Measurements from ENCODE around the gene DHRS1.

Gene DHRS1

DNA sequence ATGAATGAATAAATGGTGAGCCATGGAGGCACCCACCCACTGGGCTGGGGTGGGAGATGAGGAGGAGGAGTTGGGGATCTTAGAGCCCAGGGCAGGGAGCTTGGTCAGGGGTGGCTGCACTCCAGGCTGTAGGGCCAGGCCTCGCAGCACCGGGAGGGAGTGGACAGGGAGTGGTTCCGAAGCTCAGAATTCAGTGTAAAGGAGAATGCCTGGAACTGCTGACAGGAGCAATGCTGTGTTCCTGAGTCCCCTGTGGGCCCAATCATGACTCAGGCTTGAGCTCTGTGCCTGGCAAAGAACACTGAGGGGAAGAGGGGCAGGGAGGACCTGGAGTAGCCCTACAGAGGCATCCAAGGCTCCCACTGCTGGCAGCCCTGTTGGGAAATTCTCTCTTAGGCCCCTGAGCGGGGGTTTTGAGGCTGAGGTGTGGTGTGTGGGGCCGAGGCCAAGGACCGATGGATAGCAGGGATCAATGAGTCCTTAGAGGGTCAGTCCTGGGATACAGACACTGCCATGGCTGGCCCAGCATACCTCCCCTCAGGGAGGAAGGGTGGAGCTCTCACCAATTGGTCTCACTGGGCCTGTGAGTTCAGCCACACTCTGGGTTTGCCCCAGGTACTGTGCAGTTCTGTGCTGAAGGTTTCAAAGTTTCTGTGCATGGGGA lies 18.7 kb downstream of the DHRS1 start:
- DNase-seq, result no peak

DNA sequence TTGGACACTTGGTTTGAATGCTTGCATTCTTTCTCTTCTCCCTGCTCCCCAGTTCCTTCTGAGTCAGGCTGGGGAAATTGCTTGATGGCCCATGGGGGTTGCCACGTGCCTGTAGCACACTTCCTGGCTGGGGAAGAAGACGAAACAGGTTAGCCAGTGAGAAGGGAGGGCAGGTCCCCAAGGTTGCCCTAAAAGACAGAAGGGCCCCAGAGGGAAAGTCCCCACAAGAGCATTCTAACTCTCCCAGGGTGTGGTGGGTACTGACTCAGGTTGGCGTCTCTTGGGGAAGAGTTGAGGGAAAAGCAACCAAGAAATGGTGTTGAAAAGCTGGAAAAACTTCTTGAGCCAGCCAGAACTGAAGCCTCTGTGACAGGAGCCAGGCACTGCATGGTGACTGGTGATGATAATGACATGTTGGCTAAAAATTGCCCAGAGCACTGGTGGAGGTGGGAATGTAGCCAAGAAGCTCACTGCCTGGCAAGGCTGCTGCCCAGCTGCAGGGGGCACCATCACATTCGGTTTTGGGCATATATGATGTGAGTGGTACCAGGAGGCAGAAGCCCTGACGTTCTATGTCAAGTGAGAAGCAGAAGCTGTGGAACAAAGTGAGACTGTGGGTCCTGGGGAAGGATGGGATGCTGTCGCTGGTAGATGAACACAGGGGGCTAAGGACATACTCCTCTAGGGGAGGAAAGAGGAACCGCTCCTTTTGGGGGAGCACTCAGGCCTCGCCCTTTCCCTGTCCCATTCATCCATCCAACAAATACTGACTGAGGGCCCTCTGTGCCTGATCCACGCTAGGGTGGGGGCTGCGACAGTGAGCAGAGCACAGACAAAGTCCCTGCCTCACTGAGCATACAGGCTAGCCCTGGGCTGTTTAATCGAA lies 20.0 kb downstream of the DHRS1 start:
- DNase-seq, result no peak

DNA sequence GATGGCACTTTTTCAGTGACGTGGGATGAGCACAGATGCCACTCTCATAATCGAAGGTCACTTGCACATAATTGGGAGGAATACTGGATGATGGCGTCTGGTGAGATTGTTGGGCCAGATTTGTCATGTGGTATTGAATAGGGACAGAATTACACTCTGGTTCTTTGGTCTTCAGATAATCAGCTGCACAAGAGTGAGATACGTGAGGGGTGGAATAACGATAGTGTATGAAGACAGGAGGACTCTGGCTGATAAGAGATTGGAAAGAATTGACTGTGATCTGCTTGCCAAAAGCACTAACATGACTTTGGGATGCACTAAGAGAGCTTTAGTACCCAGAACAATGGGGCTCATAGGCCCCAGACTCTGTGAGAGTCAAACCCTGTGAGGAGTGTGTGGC lies 21.2 kb downstream of the DHRS1 start:
- no peak for DNase-seq

GRCh38 chr14:24277606-24278321 lies 21.8 kb downstream of the DHRS1 start:
- no peak for DNase-seq

DNA sequence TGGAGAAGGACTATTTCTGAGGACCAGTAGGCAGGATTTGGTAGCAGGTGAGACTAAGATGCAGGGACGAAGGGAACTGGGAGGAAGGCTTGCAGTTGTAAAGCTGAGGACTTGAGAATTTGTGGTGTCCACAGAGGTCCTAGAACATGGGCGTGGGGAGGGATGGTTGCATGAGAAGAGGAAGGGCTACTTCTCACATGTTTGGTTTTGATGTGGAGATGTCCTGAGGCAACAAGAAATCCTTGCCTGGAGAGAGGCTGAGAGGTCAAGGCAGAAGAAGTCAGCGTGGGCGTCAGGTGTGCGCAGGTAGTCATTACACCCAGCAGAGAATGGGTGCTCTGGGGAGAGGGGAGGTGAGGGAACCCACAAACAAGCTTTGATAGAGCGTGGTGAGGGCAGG lies 22.5 kb downstream of the DHRS1 start:
- DNase-seq, result no peak

GRCh38 chr14:24274101-24274543 lies 25.5 kb downstream of the DHRS1 start:
- no peak for DNase-seq

DNA sequence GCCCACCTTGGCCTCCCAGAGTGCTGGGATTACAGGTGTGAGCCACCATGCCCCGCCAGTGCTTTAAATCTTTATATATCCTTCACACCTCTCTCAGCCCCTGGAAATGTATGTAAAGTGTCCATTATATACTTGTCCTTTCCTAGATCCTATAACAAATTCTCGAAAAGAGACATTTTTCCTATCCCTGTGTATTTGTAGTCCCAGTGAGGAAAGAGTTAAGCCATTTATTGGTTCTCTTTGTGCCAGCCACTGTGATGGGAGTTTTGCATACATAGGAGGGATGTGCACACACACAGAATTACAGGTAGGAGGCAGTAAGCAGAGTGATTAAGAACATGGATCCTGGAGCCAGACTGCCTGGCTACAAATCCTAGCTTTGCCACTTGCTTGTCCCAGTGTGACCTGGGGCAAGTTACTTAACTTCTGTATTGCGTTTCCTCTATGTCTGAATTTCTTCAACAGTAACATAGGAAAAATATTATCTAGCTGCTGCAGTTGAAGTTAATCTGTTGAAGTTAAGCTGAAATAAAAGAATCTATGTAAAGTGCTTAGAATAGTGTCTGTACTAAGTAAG lies 26.1 kb downstream of the DHRS1 start:
- DNase-seq, result no peak

- no peak for DNase-seq
These were observed 27.1 kb downstream of the DHRS1 start for GRCh38 chr14:24272467-24272866.

DNA sequence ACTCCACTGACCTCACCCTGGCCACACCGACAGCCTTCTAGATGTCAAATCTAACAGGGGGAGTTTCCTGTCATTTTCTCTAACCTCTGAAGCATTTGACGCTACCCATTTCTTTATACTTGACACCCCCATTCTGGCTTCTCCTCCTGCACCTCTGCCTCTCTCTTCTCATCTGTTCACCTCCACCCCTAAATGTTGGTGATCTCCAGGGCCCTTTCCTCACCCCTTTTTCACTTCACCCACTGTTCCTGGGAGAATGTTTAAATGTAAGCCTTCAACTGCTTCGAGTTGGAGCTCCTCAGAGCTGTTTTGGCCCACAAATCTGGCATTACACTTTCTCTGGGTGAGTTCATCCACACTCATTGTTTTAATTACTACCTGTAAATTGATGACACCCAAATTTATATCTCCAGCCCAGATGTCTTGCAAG lies 27.7 kb downstream of the DHRS1 start:
- DNase-seq, result no peak

DNA sequence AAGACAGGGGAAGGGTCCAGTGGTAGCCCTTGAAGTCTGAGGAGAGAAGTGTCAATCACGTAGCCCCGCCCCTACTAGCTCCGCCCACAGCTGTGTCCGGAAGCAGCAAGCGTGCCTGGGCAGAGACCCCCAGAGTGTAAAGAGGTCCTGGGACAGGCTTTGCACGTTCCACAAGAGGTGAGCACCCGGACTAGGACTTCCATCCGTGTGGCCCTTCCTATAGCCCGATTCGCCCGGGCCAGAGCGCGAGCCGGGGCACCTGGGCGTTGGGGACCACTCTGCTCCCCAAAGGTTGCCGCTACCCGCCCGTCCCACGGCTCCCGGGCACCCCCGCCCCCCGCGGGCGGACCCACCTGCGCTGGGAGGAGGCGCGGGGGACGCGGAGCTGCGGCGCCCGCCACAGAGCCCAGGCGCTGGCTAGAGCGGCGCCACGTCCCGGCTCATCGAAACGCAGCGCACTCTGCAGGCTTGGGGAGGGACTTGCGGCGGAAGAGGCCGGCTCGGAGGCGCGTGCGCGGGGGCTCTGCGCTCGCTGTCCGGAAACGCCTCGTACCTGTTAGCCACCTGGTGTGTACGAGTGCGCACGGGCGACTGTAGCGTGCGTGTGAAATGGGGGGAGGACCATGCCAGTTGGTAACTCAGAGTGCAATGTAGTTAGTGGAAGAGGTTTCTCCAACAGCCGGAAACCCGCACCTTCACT lies 28.3 kb downstream of the DHRS1 start, which contains the start of gene RABGGTA:
Gene RABGGTA (minus strand): TSS at position 464 of the 700 bp plus-strand sequence. CDS start 482 bp downstream, outside the sequence.
- DNase-seq, result peak; percentile 90

GRCh38 chr14:24270537-24271133 lies 28.9 kb downstream of the DHRS1 start:
- DNase-seq, result no peak

DNA sequence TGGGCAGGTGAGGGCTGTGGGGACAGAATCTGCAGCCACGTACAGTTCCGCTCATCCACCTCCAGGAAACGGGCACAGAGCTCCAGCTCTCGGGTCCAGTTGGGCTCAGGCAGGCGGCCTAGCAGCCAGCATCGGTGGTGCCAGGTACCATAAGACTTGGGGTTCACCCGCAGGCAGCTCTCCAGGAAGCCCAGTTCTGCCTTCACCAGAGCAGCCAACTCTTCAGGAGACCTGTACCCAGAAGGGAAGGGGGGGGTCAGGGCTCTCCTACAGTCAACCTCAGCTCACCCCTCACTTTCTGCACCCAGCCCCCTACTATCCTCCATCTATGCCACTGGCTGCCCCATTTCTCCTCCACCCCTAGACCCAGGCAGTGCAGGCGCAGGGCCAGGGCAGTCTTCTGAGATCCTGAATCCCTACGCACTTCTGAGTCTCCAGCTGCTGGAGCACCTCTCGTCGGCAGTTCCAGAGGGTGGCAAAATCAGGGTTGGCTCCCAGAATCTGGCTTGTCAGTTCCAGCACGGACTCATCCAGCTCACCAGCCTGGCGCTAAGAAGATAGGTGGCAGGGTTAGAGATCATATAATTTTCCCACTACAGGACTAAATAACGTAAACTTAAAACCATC lies 29.6 kb downstream of the DHRS1 start:
- DNase-seq, result no peak

DNA sequence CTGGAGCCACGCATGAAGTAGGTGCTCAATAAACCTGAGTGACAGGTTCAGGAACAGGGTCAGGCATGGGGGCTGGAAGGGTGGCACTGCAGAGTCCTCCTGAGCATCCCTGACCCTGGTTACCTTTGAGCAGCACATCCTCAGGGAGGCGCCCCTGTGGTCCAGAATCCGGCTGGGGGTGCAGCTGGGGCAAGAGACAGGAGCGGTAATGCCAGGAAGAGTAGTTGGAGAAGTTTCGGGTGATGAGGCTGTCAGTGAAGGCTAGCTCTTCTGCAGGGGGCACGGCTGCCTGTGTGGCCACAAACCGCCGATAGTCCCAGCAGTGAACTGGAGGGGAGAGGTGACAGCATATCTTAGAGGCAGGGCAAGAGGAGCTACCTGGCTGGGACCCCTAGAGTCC lies 30.2 kb downstream of the DHRS1 start:
- no peak for DNase-seq

DNA sequence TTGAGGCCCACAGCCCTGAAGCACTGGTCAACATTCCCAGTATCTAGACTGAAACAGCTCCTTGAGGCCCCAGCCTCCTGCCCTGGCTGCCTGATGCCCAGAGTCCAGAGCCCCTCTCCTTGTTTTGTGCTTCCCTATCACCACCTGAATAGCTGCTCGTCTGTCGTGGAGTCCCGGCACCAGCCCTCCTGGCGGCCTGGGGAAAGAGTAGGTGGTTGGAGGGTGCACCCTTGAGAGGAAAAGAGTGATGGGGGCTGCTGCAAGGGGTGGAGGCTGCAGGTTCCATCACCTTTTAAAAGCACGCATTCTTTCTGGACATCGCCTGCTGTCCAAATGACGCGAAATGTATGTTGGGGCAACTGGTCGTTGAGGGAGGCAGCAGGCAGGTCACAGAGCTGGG lies 31.4 kb downstream of the DHRS1 start:
- no peak for DNase-seq

DNA sequence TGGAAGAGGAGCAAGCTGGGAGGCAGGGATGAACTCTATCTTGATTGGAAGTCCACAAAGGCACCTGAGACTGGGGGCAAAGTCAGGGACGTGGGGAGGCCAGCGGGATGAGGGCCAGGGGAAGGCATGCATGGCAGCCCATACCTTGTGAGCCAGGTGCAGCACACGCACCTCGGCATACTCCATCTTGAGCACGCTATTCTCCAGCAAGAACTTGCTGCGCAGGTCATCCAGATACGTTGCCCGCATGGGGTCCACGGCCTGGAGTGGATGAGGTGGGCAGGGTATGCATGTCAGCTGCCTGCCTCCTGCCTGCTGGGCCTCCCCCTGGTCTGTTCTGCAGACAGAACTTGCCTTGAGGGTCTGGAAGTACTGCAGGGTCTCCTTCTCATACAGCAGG lies 32.1 kb downstream of the DHRS1 start:
- no peak for DNase-seq

- DNase-seq, result no peak
These were observed 33.0 kb downstream of the DHRS1 start for GRCh38 chr14:24266344-24267244.

DNA sequence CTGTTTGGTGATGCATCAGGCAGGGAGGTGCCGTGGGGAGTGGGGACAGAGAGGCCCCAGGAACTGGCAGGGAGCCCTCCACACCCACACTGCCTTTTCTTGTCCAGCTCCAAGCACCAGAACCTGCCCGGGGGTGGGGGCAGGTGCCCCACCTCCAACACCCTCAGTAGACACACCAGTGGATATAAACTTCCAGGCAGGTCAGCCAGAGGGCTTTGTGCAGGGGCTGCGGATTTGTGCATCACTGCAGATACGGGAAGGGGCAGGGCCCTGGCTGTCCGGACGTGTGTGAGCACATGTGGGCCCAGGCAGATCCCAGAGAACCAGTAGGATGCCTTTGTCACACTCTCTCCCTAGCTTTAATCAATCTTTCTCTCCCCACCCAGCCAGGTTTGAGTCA lies 35.3 kb downstream of the DHRS1 start:
- DNase-seq, result no peak

GRCh38 chr14:24263848-24264247 lies 35.7 kb downstream of the DHRS1 start:
- DNase-seq, result no peak

- no peak for DNase-seq
These were observed 36.5 kb downstream of the DHRS1 start, which contains the start of gene TGM1 for GRCh38 chr14:24262821-24263733. Gene TGM1 (minus strand): TSS chr14:24263177. CDS start chr14:24262352, 825 bp downstream.

Measured in right forelimb (tissue), 1 donor.